Ovary (tissue), 3 donors: ENCODE measurements around the gene CSAG2.
"Not testable (repeated sequence)": the region's sequence is repeated elsewhere in the genome, so short reads cannot be mapped to it uniquely, and the experiment has no call there.

Experiments used
- CTCF ChIP-seq, 3 donors: fragments of 450-650 bp in 2 of 3; fragments of 200-600 bp in 1 of 3; IDR thresholded peaks; one replicate each; pipeline versions ENCODE4 v1.5.1 to v1.8.0; 2016 to 2022; ENCODE audit warnings: antibody characterized with exemption in 3 of 3, mild to moderate bottlenecking in 1 of 3
- EP300 ChIP-seq: sonication (generic); formaldehyde crosslinking; IDR thresholded peaks from one replicate; pipeline ENCODE4 v1.6.1; 2017; ENCODE audit warnings: antibody characterized with exemption
- POLR2A ChIP-seq: fragments of 450-650 bp; IDR thresholded peaks from one replicate; pipeline ENCODE4 v1.6.1; 2017; ENCODE audit warnings: antibody characterized with exemption, mild to moderate bottlenecking, moderate library complexity
- donor health status: DM: no; HTN: no; CAD: no.

- TF ChIP-seq EP300; CTCF (IDR thresholded peaks at IDR 0.05); POLR2A: not testable (repeated sequence)
Measured at GRCh38 chrX:152713815-152714787, 5.0 kb upstream of the CSAG2 start, which contains the start of gene MAGEA2B.
